ENCODE data around the gene SCYGR1.

DNA sequence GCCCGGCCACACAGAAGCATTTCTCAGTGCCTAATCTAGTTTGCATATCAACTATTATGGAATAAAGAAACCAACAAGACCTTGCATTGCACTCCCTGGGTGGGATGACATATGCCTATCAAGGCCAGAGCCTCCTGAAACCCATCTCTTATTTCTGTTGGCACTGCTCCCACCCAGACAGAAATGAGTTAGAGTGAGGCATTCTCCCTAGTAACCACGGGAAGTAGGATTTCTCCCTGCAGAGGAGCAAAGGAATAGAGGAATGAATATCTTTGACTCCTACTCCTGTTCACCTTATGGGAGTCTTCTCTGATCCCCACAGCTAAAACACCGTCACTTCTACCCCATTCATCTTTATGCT lies 24.2 kb upstream of the SCYGR1 start:
- TF ChIP-seq, protein P1, sequence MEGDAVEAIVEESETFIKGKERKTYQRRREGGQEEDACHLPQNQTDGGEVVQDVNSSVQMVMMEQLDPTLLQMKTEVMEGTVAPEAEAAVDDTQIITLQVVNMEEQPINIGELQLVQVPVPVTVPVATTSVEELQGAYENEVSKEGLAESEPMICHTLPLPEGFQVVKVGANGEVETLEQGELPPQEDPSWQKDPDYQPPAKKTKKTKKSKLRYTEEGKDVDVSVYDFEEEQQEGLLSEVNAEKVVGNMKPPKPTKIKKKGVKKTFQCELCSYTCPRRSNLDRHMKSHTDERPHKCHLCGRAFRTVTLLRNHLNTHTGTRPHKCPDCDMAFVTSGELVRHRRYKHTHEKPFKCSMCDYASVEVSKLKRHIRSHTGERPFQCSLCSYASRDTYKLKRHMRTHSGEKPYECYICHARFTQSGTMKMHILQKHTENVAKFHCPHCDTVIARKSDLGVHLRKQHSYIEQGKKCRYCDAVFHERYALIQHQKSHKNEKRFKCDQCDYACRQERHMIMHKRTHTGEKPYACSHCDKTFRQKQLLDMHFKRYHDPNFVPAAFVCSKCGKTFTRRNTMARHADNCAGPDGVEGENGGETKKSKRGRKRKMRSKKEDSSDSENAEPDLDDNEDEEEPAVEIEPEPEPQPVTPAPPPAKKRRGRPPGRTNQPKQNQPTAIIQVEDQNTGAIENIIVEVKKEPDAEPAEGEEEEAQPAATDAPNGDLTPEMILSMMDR (conservative IDR thresholded peaks at IDR 0.05; ENCODE audit: low read length), result no peak
- TF ChIP-seq EZH2phosphoT487 (IDR thresholded peaks at IDR 0.05; ENCODE audit: borderline replicate concordance), result no peak

Measured in Loucy (cell line).